Mucosa of stomach (tissue), 1 donor: ENCODE measurements around the gene CDCA5.
A peak's percentile ranks its signal among the peaks of the same experiment; 100 is the strongest.

ENCODE experiments used
- H3K27me3 ChIP-seq: one replicate; pipeline ENCODE4 v1.7.0; 2013; ENCODE audit warnings: mild to moderate bottlenecking, low read length; ENCODE audit not compliant: control insufficient read depth, insufficient read depth
- H3K36me3 ChIP-seq: one replicate; pipeline ENCODE4 v1.7.0; 2013; ENCODE audit warnings: low read length; ENCODE audit not compliant: control insufficient read depth, insufficient read depth
- H3K4me1 ChIP-seq: one replicate; pipeline ENCODE4 v1.7.0; 2013; ENCODE audit warnings: mild to moderate bottlenecking, low read length; ENCODE audit not compliant: control insufficient read depth, insufficient read depth
- H3K4me3 ChIP-seq: one replicate; pipeline ENCODE4 v1.7.0; 2013; ENCODE audit warnings: low read length
- H3K9ac ChIP-seq: one replicate; pipeline ENCODE4 v1.7.0; 2013; ENCODE audit warnings: mild to moderate bottlenecking, low read length, moderate library complexity
- H3K9me3 ChIP-seq: one replicate; pipeline ENCODE4 v1.7.0; 2013; ENCODE audit warnings: mild to moderate bottlenecking, low read length, moderate library complexity; ENCODE audit not compliant: control insufficient read depth
- donor health status: Pancreatic carcinoma.

CDCA5 gene, protein sequence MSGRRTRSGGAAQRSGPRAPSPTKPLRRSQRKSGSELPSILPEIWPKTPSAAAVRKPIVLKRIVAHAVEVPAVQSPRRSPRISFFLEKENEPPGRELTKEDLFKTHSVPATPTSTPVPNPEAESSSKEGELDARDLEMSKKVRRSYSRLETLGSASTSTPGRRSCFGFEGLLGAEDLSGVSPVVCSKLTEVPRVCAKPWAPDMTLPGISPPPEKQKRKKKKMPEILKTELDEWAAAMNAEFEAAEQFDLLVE

DNA sequence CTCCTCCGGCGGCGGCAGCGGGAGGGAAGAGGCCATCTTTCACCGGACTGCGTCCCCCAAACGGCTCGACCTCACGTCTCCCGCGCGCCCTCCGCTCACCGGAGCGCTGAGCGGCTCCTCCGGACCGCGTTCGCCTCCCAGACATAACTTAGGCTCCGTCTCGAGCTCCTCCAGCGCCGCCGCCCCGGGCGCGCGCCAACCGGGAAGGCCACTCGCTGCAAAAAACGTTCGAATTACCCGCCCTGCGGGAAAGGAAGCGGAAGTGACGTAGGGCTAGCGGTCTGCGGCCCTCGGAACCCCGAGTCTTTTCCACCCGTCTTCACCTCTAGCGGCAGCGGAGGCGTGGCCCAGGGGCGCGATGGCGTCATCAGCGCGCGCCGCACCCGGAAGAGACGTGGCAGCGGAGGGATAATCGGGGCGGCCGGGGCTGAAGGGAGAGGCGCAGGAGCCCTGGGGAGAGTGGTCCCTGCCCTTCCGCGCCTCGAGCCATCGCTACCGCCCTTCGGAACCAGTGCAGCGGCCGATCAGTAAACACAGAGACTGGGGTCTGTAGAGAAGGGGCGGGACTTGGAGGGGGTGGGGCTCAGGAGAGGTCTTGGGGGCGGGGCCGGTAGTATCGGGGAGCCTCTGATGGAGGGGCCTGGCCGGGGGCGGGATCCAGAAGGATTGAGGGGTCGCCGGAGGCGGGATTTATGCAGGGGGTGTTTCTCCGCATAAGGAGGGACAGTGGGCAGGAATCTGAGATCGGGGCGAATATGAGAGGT is at the start of gene CDCA5, which contains the start of gene ZFPL1:
Gene CDCA5 (minus strand): TSS at position 207 of the 764 bp plus-strand sequence. CDS start 62 bp downstream, at position 145.
Gene ZFPL1 (plus strand): TSS at position 389 of the 764 bp plus-strand sequence. CDS start 477 bp downstream, outside the sequence.
- no peaks in the 10 kb centered on the region for H3K9me3 ChIP-seq
- no peaks in the 10 kb centered on the region for H3K27me3 ChIP-seq

DNA sequence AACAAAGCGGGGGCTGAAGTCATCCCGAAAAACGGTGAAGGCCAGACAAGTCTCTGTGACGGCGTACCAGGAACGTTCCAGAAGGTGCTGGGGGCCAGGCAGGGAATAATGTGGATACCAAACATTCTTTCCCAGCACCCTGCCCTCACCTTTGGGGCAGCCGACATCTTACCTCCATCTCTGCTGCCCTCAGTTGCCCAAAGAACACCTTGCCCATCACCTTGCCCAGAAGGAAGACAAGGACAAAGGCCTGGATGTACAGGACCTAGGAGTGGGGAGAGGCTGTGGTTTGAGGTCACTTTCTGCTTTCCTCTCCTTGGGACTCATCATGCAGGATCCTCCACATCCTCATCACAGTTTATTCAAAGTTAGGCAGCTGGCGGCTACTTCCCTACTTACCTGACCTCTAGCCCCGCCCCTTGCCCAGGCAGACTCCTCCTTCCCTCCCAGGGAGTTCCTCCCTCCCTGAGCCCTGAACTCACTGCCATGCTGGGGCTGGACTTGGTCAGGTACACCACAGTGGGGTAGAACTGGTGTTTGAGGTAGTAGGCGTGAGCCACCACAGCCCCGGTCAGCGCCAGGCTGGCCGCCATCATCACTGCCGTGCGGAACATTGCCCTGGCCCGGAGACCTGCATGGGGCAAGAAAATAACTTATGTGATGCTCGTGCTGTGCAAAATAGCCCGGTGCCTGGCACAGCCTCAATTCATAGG is 49.3 kb upstream of the CDCA5 start:
- Histone ChIP-seq H3K9me3 (no peaks in the 10 kb centered on the region), H3K4me3 (peak overlapping the region; percentile 93), H3K9ac (peak overlapping the region; percentile 99), H3K4me1 (peaks cover 31% of the 10 kb centered on the region), H3K36me3 (peaks cover 39% of the 10 kb centered on the region), H3K27me3 (no peaks in the 10 kb centered on the region)

More for the DNA sequence above, at the start of gene CDCA5, which contains the start of gene ZFPL1:
- H3K4me3 ChIP-seq = peak within 1 kb of the TSS; percentile 85
- peak within 1 kb of the TSS; percentile 88 for H3K9ac ChIP-seq
- H3K36me3 ChIP-seq = no peaks in the 10 kb centered on the region
- H3K4me1 ChIP-seq = peaks cover 18% of the 10 kb centered on the region

DNA sequence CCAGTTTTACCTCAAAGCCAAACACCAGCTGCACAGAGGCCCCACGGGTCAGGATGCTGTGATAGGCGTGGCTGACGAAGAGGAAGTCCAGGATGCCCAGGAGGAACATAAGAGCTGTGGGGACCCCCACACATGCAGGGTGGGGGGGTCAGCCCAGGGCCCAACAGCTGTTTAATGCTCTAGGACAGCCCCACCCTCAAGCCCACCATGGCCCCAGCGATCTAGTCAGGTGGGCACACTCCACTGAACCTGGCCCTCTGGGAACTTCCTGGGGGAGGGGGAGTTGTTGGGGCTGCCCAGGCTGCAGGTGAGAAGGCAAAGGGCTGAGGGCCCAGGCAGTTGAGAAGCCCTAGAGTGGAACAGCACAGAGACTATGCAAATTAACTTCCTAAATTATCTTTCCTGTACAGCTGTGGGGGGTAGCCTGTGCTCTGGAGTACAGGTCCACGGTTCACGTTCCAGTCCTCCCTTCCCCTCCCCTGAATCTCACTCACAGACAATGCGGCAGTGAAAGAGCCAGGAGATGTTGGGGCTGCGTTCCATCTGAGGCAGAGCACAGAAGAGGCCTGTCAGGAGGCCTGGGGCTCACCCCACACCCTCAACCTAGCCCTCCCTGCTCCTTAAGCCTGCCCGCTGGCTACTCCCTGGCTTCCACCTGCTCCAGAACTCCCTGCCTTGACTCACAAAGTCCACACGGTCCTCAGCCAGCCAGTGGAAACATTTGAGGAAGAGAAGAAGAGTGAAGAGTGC is 48.6 kb upstream of the CDCA5 start:
- Histone ChIP-seq H3K9me3 (no peaks in the 10 kb centered on the region), H3K4me1 (peaks cover 31% of the 10 kb centered on the region), H3K27me3 (no peaks in the 10 kb centered on the region), H3K9ac (peak overlapping the region; percentile 99), H3K4me3 (peak overlapping the region; percentile 93), H3K36me3 (peaks cover 39% of the 10 kb centered on the region)

DNA sequence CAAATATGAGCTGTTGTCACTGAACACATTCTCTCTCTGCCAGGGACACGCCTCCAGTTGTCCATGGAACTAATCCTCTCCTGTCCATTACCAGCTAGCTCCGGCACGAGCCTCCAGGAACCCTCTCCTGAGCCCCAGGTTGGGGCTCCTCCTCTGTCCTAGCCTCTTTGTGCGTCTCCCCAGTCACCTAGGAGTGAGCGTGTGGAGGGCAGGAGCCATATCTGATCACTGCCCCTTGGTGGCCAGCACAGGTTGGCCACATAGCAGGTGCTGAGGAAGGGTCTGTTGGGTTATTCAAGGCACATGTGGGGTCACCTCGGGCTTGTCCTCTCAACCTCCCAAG is 48.0 kb upstream of the CDCA5 start:
- Histone ChIP-seq H3K4me1 (peaks cover 31% of the 10 kb centered on the region), H3K9me3 (no peaks in the 10 kb centered on the region), H3K4me3 (no peak overlapping the region), H3K27me3 (no peaks in the 10 kb centered on the region), H3K9ac (no peak overlapping the region), H3K36me3 (peaks cover 39% of the 10 kb centered on the region)

DNA sequence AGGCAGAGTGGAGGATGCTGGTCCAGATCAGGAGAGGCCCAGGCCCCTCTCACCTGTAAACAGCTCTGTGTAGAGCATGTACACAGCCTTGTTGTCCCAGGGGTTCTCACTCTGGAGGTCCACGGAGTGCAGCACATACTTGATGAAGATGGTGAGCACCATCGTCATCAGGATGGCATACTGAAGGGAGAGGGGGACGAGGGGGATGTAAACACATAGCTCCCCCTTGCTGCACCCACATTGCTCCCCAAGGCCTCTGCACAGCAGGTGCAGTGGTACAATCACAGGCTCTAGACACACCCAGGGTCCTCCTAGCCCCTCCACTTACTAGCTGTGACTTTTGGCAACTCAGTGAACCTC is 47.6 kb upstream of the CDCA5 start:
- peaks cover 43% of the 10 kb centered on the region for H3K36me3 ChIP-seq
- no peak overlapping the region for H3K9ac ChIP-seq
- H3K27me3 ChIP-seq = no peaks in the 10 kb centered on the region
- peaks cover 31% of the 10 kb centered on the region for H3K4me1 ChIP-seq
- no peaks in the 10 kb centered on the region for H3K9me3 ChIP-seq
- H3K4me3 ChIP-seq = no peak overlapping the region

DNA sequence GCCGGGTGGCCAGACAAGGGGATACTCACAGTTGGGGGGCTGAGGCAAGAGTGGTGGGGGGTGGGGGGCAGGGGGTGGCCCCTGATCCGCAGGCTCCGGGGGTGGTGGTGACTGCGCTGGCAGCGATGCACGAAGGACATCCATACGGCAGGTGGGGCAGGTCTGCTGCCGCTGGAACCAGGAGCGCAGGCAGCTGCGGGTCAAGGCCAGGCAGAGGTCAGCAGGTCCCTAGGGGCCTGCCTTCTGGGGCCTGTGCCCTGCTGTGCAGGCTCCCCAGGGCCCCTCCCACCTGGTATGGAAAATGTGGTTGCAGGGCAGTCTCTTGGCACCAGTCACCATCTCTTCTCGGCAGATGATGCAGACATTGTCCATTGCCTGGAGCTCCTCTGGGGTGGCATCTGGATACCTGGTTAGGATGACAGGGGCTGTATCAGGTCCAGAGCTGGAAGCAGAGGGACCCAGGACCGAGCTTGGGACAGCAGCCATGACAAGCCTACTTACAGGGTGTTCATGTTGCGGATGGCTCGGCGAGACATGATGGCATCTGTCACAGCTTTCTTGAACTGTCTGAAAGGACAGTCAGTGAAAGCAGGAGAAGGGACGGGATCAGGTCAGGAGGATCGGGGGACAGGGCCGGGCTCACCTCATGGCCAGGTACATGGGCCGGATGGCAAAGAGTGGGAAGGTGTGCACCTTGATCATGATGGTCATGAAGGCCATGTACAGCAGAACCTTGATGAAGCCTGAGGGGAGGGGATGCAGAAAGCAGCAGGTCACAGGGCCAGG is 47.0 kb upstream of the CDCA5 start:
- Histone ChIP-seq H3K9ac (no peak overlapping the region), H3K4me3 (no peak overlapping the region), H3K27me3 (no peaks in the 10 kb centered on the region), H3K4me1 (peaks cover 26% of the 10 kb centered on the region), H3K36me3 (peaks cover 43% of the 10 kb centered on the region), H3K9me3 (no peaks in the 10 kb centered on the region)

DNA sequence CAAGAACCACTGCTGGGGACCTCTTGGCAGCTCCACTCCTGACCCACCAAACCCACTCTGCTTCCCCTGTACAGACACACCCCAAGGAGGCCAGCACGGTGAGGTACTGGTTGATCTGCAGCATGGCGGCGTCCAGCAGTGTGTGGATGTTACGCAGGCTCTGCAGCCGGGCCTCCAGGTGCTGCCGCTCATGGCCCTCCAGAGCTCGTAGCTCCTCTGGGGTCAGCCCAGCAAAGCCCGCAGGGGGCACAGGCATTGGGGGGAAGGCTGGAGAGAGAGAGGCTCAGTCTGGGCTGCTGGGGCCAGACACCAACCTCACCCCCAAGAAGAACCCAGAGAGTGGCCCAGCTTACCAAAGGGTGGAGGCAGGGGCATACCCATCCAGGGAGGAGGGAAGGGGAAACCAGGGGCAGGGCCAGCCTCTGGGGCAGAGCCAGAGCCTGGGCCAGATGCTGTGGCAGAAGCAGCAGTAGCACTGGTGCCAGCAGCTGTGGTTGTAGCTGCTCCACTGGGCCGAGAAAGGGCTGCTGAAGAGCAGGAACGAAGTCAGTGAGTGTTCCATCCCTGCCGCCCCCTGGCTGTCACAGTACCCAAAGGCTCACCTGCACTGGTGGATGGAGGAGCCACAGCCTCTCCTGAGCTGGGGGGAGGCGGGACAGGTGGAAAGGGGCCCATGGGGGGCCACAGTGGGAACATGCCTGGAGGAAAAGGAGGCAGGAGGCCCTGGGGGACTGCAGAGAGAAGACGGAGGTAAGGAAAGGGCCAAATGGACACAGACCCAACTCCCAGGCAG is 46.0 kb upstream of the CDCA5 start:
- Histone ChIP-seq H3K4me3 (no peak overlapping the region), H3K9me3 (no peaks in the 10 kb centered on the region), H3K36me3 (peaks cover 43% of the 10 kb centered on the region), H3K27me3 (no peaks in the 10 kb centered on the region), H3K9ac (no peak overlapping the region), H3K4me1 (peaks cover 19% of the 10 kb centered on the region)

DNA sequence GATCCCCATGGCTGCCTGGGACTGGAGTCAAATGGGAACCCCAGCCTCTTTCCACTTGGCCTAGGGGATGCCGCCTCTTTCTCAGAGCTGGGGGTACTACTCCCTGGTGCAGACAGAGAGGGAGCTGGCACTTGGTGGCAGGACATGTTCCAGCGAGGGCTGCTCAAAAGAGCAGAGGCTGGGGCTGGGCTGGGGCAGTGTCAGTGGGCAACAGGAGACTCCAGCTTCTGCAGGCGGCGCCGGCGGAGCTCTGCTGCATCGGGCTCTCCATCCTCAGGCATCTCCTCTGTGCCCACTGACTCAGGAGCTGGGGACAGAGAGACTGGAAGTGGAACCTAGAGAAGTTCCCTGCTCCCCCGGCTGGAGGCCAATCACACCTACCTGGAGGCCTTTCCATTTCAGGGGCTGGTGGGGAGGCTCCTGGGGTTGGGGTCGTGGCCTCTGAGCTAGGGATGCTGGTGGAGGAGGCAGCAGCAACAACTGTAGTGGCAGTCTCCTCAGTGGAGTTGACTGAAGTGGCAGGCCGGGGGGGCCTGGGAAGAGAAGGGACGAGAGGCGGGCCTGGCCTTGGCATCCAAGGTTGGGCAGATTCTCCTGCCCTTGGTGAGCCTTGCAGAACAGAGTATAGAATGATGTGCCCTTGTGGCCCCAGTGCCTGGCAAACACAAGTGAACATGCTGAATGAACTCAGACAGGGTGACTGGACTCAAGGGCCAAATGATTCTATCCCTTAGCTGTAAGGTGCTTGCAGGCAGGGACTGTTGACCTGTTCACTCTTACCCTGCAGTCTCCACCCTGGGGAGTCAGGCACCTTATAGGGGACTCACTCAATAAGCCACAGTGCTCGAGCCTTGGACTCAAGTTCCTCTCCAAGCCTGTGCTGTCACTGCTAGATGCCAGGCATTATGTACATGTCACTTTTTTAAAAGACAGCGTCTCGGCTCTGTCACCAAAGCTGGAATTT is 44.6 kb upstream of the CDCA5 start:
- Histone ChIP-seq H3K36me3 (peaks cover 43% of the 10 kb centered on the region), H3K9ac (no peak overlapping the region), H3K4me1 (peaks cover 16% of the 10 kb centered on the region), H3K27me3 (no peaks in the 10 kb centered on the region), H3K4me3 (no peak overlapping the region), H3K9me3 (no peaks in the 10 kb centered on the region)

DNA sequence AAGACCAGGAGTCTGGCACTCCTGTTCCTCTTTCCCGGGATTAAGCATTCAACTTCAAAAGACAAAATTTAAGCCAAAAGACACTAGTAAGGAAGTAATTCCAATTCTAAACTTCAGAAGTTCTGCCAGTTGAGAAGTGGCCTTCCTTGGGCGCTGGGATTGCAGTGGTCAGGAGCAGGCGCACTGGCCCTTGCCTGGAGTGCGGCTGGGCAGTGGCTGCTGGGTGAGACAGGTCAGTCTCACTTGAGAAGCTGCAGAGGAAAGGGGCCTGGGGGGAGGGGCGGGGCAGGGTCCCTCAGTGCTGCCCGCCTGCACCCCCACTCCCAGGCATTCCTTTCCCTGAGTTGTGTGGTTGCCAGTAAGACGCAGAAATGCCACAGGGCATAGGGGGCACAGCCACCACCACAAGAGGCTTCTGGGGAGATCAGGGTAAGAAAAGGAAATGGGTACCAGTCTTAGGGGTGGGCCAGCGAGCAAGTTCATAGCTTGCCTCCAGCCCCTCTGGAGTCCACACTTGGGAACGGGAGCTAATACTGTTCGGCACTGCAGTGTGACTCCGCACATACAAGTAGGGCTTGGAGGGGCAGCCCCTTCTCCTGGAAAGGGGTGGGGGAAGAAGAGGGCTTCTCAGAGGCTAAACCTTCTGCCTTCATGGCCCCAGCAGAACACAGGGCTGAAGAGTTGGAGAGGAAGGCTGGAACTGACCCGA is 43.8 kb upstream of the CDCA5 start:
- Histone ChIP-seq H3K27me3 (no peaks in the 10 kb centered on the region), H3K9ac (no peak overlapping the region), H3K4me1 (peaks cover 8% of the 10 kb centered on the region), H3K36me3 (peaks cover 42% of the 10 kb centered on the region), H3K4me3 (no peak overlapping the region), H3K9me3 (no peaks in the 10 kb centered on the region)
